GM12892 (cell line): Measurements from ENCODE around the gene TOP3B.

Experiments
- DNase-seq: peaks from one replicate; pipeline ENCODE4 v3.0.0; 2011; ENCODE audit not compliant: insufficient read length
- FAIRE-seq: peaks from 2 replicates; lab custom pipeline; 2011; peaks lifted over from hg19 to GRCh38; lab: Jason Lieb, UNC
- POLR2A ChIP-seq: IDR thresholded peaks from 2 replicates; pipeline ENCODE4 v1.6.1; 2011; ENCODE audit warnings: low read depth, low read length, control low read depth
- POLR2AphosphoS5 ChIP-seq: IDR thresholded peaks from 2 replicates; pipeline ENCODE4 v1.6.1; 2011; ENCODE audit warnings: low read depth, low read length, control low read depth
- TAF1 ChIP-seq: IDR thresholded peaks from 2 replicates; pipeline ENCODE4 v1.6.1; 2011; ENCODE audit warnings: low read depth, mild to moderate bottlenecking, control low read depth, low read length, borderline replicate concordance

Gene TOP3B

GRCh38 chr22:21964234-21964633 is 18.4 kb downstream of the TOP3B start:
- FAIRE-seq (no peak), DNase-seq (no peak)
- TF ChIP-seq POLR2A (no peak), POLR2AphosphoS5 (no peak), TAF1 (no peak)

- DNase-seq (no peak), FAIRE-seq (no peak)
- TF ChIP-seq POLR2A (no peak), POLR2AphosphoS5 (no peak), TAF1 (no peak)
Measured at GRCh38 chr22:21963790-21964211, 18.8 kb downstream of the TOP3B start.

GRCh38 chr22:21963286-21963685 is 19.3 kb downstream of the TOP3B start:
- FAIRE-seq (no peak), DNase-seq (no peak)
- TF ChIP-seq POLR2A: no peak
- no peak for TF ChIP-seq POLR2AphosphoS5
- no peak for TF ChIP-seq TAF1

- TF ChIP-seq POLR2A (no peak), TAF1 (no peak), POLR2AphosphoS5 (no peak)
- no peak for DNase-seq
- FAIRE-seq: no peak
Measured at GRCh38 chr22:21962655-21962949, 20.0 kb downstream of the TOP3B start.

GRCh38 chr22:21961886-21962654 is 20.5 kb downstream of the TOP3B start:
- DNase-seq (no peak), FAIRE-seq (no peak)
- no peak for TF ChIP-seq TAF1
- no peak for TF ChIP-seq POLR2AphosphoS5
- no peak for TF ChIP-seq POLR2A

GRCh38 chr22:21961127-21961867 is 21.3 kb downstream of the TOP3B start:
- TF ChIP-seq POLR2AphosphoS5 (no peak), TAF1 (no peak), POLR2A (no peak)
- DNase-seq: no peak
- FAIRE-seq: no peak

- no peak for DNase-seq
- TF ChIP-seq POLR2A: no peak
- TF ChIP-seq TAF1: no peak
- no peak; the same call in 1 of the 2 replicates for TF ChIP-seq POLR2AphosphoS5
- no peak for FAIRE-seq
Measured at GRCh38 chr22:21960200-21961126, 22.1 kb downstream of the TOP3B start.

GRCh38 chr22:21959274-21960074 is 23.1 kb downstream of the TOP3B start:
- FAIRE-seq: no peak
- DNase-seq: no peak
- TF ChIP-seq POLR2A (no peak; the same call in 1 of the 2 replicates), TAF1 (no peak), POLR2AphosphoS5 (no peak)

GRCh38 chr22:21958360-21959273 is 24.0 kb downstream of the TOP3B start:
- no peak for DNase-seq
- no peak; the same call in 1 of the 2 replicates for TF ChIP-seq POLR2AphosphoS5
- no peak for TF ChIP-seq TAF1
- TF ChIP-seq POLR2A: no peak
- no peak for FAIRE-seq
